NCI-H1930 (cell line): ENCODE measurements around the gene MAP3K4.
"Not testable (repeated sequence)": the region's sequence is repeated elsewhere in the genome, so short reads cannot be mapped to it uniquely, and the experiment has no call there.

Experiments used
- DNase-seq, 2 experiments: peaks; one replicate each; lab custom pipeline; 2025; lab: John Stamatoyannopoulos, UW

The MAP3K4 gene

DNA sequence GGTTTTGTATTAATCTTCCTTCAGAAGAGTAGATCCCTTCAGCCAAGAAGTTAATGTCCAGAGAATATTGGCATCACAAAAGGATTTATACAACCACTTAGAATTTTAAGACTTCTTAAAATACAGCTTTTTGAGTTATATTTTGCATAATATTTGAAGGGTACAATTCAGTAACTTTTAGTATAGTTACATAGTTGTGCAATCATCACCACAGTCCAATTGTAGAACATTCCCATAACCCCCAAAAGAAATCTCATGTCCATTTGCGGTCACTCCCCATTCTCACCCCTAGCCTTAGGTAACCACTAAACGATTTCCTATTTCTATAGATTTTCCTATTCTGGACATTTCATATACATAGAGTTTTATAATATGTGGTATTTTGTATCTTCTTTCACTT lies 126.4 kb downstream of the MAP3K4 start:
- no peak for DNase-seq

DNA sequence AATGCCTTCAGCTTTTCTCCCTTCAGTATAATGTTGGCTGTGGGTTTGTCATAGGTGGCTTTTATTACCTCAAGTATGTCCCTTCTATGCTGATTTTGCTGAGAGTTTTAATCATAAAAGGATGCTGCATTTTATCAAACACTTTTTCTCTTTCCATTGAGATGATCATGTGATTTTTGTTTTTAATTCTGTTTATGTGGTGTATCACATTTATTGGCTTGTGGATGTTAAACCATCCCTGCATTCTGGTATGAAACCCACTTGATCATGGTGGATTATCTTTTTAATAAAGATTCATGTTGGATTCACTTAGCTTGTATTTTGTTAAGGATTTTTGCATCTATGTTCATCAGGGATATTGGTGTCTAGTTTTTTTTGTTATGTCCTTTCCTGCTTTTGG lies 131.8 kb downstream of the MAP3K4 start:
- DNase-seq: not testable (repeated sequence)

DNA sequence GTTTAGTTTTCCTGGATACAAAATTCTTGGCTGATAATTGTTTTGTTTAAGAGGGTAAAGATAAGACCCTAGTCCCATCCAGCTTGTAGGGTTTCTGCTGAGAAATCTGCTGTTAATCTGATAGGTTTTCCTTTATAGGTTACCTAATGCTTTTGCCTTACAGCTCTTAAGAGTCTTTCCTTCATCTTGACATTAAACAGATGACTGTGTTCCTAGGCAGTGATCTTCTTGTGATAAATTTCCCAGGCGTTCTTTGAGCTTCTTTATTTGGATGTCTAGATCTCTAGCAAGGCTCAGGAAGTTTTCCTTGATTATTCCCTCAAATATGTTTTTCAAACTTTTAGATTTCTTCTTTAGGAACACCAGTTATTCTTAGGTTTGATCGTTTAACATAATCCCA lies 134.0 kb downstream of the MAP3K4 start:
- DNase-seq: no peak

DNA sequence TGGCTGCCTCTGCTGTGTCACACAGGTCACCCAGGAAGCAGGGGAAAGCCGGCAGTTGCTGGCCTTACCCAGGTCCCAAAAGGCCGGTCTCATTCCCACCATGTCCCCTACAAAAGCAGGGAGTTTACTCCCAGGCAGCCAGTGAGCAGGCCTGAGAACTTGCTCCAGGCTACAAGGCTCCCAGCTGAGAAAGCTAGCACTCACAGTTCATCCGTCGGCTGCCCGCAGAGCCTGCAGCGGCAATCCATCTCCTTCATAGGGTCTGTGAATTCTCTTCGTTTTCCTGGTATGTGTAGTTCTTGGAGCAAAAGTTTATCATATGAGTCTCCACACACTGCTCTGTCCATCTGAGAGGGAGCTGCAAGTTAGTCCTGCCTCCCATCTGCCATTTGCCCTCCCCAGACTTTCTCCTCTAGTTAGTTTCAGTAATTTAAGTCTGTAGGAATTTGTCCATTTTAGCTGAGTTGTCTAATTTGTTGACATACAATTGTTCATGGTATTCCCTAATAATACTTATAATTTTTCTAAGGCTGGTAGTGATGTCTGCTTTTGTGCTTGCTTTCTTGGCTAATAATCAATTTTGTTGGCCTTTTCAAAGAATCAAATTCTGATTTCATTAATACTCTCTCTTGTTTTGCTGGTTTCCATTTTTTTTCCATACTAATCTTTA lies 135.6 kb downstream of the MAP3K4 start:
- DNase-seq: no peak

DNA sequence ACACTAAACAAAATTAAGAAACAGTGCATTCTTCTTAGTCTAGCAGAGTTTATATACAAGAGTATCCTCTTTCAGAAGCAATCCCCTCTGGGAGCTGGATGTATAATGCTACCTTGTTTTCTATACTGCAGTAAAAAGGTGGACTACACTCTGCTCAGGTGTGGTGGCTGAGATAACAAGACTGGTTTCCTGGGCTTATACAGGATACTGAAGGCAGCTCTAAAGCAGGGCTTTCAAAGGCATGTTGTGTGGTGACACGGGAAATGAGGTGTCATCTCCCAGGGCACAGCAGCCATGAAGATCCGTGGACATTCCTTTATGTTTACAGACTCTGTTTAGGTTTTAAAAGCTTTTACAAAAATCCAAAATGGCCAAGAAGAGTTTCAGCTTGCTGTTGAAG lies 136.7 kb downstream of the MAP3K4 start:
- no peak for DNase-seq

DNA sequence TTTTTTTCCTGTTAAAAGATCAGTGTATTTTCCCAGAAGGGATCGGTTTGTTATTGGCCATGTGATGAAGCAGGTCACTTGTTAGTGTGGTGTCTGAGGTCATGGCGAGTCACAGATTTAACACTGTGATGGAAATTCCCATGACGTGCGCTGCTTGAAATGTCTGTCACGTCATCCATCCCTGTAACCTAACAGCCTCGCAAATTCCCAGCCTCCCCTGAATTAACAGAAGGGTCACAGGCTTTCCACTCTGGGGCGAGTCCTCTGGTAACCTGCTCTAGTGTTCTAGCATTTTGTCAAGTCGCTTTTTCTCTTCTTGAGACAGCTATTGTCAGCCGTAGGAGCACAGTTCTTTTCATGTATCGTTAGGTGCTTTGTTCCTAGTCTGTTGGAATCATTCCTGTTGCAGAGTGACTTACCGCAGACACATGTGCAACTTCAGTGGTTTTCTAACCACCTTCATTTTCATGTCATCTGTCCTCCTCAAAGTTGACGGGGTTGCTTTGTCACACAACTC lies 137.2 kb downstream of the MAP3K4 start:
- no peak for DNase-seq

DNA sequence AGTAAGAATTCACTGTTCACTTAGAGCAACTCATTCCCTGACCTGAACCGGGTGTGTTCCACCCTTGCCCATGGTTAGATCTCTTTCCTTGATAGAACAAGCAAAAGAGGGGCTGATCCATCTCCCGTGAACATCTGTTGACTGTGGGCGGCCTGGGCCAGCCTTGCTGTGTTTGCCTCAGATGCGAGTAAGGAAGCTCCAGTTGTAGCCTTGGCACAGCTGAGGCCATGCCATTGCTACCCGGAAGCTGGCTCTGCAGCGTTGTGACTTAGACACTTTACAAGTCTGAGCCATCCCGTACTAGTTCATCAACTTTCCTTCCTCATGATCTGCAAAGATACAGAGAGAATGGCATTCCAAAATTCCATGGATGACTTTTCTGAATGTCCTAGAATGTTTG lies 139.0 kb downstream of the MAP3K4 start:
- DNase-seq: no peak

DNA sequence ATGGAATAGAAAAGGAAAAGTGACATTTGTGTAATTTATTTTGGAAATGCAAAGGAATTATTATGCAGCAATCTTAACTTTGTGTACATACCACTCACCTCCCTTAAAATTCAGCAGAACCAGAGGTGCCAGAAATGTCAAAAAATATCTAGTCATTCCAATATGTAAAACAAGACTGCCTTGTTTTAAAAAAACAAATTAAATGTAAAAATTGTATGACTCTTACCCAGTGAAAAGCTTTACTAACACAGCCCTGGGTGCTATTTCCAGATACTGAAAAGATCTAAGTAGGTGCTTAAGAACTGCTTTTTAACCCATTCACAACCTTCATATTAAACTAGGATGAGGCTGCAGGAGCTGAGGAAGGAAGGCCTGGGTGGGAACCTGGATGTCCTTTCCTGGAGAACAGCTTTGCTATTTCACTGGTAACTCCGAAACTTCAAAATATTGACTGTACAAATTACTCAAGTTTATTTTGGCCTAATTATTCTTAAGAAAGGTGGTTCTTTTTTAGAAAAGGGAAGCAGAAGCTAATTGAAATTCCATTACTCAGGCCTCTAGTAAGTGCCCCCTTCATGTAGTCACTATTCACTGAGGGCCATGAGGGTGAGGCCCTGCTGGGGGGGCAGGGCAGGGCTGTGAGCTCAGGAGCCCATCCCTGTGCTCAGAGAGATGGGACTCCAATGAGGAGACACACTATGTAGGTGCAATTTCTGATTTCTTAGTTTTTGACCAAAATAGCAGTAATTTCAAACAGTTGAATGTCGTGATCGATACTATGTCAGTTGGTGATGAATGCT lies 139.6 kb downstream of the MAP3K4 start:
- no peak for DNase-seq

DNA sequence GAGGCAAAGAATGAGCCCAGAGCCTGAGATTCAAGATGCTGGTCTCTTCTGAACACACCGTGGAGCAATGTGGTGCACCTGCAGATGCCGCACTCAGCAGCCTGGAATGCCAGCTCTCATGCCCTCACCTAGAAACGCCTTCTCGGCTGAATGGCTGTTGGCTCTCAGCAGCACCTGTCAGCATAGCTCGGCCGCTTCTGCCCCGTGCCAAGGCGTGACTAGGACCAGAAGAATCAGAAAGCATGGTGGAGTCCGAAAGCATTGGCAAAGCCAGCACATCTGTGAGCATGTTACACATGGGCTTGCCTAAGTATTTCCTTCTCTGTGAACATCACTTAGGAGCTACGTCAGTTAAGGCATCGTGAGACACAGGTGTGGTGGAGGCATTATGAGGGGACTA lies 140.8 kb downstream of the MAP3K4 start:
- DNase-seq: no peak

DNA sequence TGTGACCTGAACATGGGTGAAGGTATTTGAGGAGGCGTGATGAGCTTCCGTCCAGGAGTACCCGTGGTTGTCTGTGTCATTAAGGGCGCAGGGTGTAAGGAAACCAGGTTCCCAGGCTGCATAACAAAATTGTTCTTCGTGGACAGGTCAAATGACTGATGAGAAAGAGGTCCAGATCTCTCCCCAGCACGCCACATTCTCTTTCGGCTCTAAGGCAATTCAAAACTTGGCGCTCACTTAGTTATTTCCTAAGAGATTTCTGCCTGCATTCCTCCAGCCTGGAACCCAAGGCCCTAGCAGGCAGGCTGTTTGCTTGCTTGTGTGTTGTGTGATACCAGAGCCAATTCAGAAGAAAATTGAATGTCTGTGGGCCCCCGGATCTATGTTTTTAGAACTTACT lies 142.4 kb downstream of the MAP3K4 start:
- no peak for DNase-seq

DNA sequence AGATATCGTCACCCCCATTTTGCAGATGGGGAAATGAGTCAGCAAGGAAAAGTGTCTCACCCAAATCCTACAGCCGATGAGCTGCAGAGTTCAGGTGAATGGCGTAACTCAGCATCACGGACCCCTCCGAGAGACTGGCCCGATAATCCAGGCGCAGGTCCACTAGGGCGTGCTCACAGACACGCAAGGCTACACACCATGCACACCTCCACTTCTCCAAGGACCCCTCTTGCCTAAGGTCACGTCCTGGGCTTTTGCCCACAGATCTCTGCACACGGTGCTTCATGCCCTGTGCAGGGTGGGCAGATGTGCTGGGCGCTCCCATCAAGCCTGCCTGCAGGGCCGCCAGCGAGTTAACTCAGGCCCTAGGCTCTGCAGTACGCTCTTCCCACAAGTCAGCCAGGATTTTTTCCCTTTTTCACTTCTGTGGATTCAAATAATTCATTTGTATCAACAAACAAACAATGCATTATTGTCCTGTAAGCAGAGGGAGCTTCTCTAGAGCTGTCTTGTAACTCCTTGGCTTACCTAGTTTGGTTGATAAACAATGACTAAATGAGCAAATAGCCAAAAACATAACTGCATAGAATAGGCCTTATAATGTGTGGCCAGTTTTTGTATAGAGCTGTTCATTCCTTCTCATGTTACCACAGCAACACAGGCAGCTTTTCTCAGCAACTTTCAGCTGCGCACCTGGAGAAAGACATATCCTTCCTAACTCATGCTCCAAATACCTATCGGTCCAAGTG lies 143.2 kb downstream of the MAP3K4 start:
- no peak for DNase-seq

DNA sequence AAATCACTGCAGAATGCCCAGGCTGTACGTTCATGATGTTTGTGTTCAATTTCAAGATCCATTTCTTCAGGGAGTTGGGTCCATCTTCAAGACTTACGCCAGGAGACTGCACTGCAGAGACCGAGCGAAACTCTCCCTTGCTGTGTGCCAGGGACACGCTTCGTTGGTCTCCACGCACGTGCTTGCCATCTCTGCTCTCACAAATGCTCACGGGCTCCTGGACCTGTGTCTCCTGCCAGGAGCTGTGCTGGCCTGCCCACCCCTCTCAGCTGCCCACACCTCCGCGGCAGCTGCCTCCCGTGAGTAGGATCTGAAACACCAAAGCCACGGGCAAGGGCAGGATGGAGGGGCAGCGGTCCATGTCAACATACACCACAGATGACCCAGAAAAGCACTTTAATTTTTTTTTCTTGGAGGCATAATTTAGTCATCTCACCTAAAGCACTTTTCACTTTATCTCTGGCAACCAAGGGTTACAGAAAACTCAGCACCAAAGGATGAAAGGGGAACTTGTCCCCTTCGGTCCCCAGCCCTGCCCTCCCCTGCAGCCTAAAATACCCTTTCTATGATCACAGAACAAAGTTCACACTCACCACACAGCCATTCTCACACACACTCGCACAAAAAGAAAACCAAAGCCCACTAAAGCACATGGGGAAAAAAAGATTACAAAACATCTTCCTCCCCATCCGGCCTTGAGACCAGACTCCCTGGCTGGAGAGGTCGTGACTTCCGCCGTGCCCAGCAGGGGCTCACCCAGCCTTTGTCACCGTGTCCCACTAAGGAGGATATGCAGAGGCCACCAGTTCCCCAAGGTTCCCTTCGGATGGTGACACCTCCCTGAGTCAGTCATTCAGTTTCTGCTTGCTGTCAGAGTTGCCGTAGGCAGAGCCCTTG lies 144.4 kb downstream of the MAP3K4 start:
- no peak for DNase-seq

DNA sequence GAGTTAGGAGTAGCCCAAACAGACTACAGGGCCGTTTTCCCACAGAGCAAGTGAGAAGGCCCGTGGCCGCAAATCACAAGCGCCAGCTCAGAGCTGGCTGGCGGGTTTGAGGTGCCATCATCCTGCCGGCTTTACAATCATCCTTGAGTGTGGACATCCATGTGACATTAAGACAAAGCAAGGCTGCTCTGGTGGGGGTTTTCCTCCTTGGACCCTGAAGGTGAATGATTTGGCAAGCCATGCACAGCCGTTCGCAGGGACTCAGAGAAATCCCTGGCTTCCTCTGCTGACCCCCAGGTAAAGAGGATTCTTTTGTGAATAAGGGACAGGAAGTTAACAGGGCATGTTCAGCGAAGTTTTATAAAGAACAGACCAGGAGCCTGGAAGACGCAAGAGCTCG lies 145.1 kb downstream of the MAP3K4 start:
- no peak for DNase-seq

DNA sequence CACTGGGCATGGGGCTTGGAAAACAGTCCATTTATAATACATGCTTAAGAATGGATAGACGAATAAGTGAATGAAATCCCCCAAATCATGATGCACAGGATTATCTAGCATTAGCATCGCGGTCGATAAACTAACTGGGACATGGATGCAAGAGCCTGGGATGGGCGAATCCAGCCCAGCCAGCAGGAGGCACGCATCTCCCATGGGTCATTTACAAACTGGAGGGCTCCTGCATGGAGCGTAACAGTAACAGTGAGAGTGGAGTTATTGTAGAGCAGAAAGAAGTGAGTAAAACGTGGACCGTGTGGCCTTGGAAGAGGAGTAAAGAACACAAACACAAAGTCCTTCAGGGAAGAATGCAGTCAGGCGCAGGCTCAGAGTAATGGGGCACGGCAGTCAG lies 145.8 kb downstream of the MAP3K4 start:
- no peak for DNase-seq

DNA sequence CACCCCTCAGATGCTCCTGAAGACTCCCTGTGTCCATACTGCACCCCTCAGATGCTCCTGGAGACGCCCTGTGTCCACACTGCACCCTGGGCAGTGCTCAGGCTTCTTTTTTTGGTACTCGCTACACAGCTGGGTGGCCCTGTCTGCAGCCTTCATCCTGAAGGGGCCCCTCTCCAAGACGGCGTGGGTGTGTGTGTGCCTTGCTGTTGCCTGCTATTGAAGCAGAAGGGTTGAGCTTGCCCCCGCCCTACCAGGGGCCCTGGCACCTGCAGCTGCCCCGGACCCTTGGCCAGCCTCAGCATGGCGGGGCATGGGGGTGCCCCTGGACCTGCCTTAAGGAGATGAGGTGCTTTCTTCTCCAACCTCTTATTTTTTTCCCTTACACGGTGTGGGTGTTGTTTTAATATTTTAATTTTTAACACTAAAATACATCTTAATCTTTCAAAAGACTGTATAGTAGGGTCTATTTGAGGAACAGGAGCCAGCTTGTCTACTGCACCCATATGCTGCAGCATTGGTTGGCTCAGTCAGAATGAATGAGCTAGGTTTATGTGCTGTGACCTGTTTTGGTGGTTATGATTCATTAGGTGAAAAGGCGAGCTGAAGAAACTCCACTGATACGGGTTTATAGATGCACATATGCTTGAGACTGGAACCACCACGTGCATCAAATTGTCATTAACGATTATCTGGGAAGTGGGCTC lies 146.4 kb downstream of the MAP3K4 start:
- no peak for DNase-seq

DNA sequence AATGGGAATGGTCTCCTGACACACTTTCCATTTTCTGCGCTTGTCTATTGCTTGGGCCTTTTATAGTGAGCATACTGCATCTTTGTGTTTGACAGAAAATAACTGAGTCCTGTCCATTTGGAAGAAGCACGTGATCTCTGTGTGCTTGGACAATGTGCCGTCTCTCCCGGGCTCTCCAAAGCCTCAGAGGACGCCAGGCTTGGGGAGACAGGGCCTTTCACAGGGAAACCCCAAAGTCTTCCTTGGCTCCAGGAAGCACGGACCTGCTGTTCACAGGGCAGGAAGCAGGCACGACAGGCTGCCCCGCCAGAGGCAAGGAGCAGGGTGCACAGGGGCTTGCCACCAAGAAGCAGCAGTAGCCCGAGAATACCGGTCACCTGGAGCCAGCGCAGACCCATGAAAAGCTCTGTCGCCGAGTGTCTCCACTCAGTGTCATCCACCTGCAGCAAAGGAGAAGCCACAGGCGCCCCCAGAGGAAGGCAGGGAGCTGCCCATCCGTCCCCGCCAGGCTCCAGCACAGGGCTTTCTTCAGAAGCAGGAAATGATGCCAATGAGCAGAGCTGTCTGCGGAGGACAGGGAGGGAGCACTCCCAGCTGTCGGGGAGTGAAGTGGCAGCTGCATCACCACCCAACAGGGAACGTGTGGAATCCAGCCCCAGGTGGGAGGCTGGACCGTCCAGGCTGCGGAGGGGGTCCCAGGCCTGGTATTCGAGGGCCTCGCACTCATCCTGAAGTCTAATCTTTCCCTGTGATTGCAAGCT lies 147.2 kb downstream of the MAP3K4 start:
- DNase-seq: no peak

DNA sequence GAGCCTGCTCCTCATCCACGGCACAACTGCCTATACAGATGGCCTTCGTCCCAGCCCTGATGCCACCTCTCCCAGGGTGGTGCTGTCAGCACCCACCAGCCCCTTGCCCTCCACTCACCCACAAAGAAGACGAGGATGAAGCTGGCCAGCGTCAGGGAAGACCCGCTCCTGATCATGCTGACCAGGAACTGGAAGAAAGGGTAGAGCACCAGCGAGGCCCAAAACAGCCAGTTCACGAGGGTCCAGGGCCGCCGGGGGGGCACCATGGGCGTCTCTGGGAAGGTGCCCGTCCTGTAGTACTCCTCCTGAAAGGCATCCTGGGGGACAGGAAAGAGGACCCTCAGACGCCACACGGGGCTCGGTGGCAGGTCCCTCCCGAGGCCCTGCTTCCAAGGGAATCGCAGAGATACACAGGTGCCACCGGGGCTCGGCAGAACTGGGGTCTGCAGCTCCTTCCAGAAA lies 147.8 kb downstream of the MAP3K4 start:
- DNase-seq: no peak

DNA sequence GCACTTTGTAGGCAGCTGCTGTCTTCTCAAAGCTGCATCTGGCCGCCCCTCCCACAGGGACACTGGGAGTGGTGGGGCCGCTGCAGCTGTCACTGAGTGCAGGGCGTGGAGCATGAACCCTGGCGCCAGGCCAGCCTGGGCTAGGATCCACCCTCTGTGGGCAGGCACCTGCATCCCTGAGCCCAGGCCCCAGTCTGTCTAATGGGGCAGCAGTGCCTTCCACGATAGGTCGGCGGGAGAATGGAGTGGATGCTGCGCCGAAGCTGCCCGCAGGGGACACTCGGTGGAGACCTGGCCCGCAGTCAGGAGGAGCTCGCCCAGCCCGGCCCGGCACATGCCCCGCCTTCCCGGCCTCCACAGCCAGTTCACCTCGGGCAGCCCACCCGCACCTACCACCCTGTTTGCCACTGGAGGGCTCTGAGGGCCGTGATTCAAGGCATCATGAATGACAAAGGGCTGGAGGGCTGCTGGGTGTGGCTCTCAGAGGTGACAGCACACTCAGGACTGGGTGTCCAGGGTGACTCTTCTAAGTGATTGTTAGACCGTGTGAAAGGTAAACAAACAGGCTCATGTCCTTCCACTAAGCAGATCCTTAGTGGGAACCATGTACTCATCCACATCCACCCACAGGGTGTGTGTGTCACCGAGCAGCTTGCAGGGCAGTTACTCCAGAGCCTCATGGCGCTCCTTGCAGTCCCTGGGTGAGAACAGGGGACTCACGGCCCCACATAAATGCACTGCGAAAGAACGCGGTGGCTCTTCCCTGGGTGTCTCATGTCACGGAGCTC lies 148.4 kb downstream of the MAP3K4 start:
- no peak for DNase-seq

DNA sequence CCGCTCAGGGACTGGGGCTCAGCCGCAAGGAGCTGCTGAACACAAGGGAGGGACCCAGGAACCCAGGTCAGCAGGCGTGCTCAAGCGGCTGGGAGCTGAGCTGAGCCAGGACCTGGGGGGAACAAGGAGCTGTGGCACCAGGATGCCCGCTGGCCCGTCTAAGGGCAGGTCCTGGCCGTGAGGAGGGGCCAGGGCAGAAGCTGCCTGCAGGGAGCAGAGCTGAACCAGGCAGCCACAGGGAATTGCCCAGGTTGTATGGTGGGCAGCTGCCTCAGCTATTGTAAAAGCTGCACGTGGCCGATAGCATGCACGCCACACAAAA lies 148.9 kb downstream of the MAP3K4 start:
- no peak for DNase-seq

DNA sequence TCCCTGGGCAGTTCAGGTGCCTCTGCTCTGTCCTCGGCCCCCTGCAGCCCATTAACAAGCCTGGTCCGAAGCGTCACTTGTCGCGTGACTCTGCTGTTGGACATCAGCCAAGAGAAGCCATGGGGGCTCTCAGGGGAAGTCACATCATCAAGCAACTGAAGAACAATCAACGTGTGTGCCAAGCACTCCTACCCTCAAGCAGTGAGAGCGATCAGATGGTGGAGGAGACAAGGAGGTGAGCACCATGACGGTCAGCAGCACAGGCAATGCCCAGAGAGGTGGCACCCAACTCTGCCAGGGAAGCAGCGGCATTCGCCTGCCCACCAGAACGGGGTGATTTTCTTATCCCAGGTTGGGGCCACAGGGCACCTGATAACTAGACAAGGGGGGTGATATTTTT lies 149.6 kb downstream of the MAP3K4 start:
- DNase-seq: no peak
